Colonic mucosa (tissue), 4 donors: ENCODE results near the gene PWP1. TPM values are rescaled to one million over a fixed set of nuclear protein-coding genes. Genes with fewer than 3 reads are reported as not detected.

Source experiments
- DNase-seq: peaks from one replicate; pipeline ENCODE4 v3.0.0-alpha.2; 2020
- H3K27ac ChIP-seq: fragments of 200-600 bp; one replicate; pipeline ENCODE4 v1.8.0; 2021
- H3K27me3 ChIP-seq: fragments of 200-600 bp; one replicate; pipeline ENCODE4 v1.8.0; 2021
- H3K36me3 ChIP-seq: fragments of 200-600 bp; one replicate; pipeline ENCODE4 v1.8.0; 2021
- H3K4me1 ChIP-seq: fragments of 200-600 bp; one replicate; pipeline ENCODE4 v1.8.0; 2021; ENCODE audit warnings: mild to moderate bottlenecking
- H3K4me3 ChIP-seq: fragments of 200-600 bp; one replicate; pipeline ENCODE4 v1.8.0; 2021
- H3K9ac ChIP-seq, 2 donors: one replicate each; pipeline ENCODE4 v1.7.0; 2013; ENCODE audit warnings: control low read depth in 2 of 2, low read depth in 2 of 2, low read length in 2 of 2
- H3K9me3 ChIP-seq: fragments of 200-600 bp; one replicate; pipeline ENCODE4 v1.8.0; 2021
- intact Hi-C: fragments of 100-400 bp; cut with DNase I; formaldehyde crosslinking; loops from one replicate; pipeline ENCODE4 v1.14.1; 2022
- total RNA-seq, 2 donors: library from RNA; stranded (reverse); fragmentation: NEBNext Ultra II Directional in 1 of 2; extraction: Animal tissue kit (Norgen Biotek cat#: 25700) in 1 of 2; gene quantifications; one replicate each; pipeline ENCODE4 v1.2.1, GENCODE V29; 2021
- TF ChIP-seq, protein P1 (sequence below): fragments of 200-600 bp; IDR thresholded peaks from one replicate; pipeline ENCODE4 v1.8.0; 2022; ENCODE audit warnings: antibody characterized with exemption, mild to moderate bottlenecking
- donor health status: healthy.
- donor health status: DM: no; HTN: no; CAD: no.
- donor health status: DM: no; HTN: no; CAD: no.

Gene PWP1
- total RNA-seq, 2 donors from 2014 or later, result 19.7 to 23.8 TPM

DNA sequence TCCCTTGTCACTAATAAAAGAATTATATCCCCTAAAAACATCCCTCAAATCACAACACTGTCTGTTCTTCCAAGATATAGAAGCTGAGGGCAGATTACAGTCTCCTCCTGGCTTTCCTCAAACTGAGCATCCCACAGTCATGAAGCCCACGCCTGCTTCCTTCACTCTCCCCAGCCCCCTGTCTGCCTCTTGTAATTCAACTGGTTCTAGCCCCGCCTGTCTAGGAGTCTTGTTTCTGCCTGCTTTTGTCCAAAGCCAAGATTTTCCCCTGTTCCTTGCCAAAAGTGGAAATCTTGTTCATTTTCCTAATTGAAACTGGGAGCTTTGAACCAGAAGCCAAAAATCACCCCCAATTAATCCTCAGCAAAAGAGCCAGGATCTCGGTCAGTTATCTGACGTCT is 35.9 kb upstream of the PWP1 start:
- Histone ChIP-seq H3K9ac (no peak overlapping the region), H3K9me3 (no peaks in the 10 kb centered on the region), H3K36me3 (no peaks in the 10 kb centered on the region), H3K4me1 (no peaks in the 10 kb centered on the region), H3K4me3 (no peak overlapping the region), H3K27me3 (no peaks in the 10 kb centered on the region), H3K27ac (no peak overlapping the region)
- intact Hi-C loops, result no loop called here
- TF ChIP-seq, protein P1, sequence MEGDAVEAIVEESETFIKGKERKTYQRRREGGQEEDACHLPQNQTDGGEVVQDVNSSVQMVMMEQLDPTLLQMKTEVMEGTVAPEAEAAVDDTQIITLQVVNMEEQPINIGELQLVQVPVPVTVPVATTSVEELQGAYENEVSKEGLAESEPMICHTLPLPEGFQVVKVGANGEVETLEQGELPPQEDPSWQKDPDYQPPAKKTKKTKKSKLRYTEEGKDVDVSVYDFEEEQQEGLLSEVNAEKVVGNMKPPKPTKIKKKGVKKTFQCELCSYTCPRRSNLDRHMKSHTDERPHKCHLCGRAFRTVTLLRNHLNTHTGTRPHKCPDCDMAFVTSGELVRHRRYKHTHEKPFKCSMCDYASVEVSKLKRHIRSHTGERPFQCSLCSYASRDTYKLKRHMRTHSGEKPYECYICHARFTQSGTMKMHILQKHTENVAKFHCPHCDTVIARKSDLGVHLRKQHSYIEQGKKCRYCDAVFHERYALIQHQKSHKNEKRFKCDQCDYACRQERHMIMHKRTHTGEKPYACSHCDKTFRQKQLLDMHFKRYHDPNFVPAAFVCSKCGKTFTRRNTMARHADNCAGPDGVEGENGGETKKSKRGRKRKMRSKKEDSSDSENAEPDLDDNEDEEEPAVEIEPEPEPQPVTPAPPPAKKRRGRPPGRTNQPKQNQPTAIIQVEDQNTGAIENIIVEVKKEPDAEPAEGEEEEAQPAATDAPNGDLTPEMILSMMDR, result no peak
- DNase-seq, result no peak

DNA sequence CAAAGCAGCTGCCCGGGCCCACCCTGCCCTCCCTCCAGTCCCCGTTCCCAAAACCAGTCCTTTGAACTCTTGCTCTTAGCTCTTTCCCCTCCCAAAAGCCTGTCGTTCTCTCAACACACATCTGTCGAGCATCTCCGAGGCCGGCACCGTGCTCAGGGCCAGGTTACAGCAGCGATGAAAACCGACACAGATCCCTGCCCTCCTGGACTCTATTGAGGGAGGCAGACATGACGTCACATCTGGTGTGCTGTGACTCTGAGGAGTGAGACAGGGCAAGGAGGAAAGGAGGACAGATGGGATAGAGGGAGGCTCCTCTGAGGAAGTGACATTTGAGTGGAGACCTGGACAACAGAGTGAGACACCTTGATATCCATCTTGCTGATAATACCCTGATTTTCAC is 34.6 kb upstream of the PWP1 start:
- Histone ChIP-seq H3K27ac (no peak overlapping the region), H3K9me3 (no peaks in the 10 kb centered on the region), H3K9ac (no peak overlapping the region), H3K4me1 (no peaks in the 10 kb centered on the region), H3K4me3 (no peak overlapping the region), H3K36me3 (no peaks in the 10 kb centered on the region), H3K27me3 (no peaks in the 10 kb centered on the region)
- intact Hi-C loops, result no loop called here
- DNase-seq, result no peak
- TF ChIP-seq, protein P1, result no peak

DNA sequence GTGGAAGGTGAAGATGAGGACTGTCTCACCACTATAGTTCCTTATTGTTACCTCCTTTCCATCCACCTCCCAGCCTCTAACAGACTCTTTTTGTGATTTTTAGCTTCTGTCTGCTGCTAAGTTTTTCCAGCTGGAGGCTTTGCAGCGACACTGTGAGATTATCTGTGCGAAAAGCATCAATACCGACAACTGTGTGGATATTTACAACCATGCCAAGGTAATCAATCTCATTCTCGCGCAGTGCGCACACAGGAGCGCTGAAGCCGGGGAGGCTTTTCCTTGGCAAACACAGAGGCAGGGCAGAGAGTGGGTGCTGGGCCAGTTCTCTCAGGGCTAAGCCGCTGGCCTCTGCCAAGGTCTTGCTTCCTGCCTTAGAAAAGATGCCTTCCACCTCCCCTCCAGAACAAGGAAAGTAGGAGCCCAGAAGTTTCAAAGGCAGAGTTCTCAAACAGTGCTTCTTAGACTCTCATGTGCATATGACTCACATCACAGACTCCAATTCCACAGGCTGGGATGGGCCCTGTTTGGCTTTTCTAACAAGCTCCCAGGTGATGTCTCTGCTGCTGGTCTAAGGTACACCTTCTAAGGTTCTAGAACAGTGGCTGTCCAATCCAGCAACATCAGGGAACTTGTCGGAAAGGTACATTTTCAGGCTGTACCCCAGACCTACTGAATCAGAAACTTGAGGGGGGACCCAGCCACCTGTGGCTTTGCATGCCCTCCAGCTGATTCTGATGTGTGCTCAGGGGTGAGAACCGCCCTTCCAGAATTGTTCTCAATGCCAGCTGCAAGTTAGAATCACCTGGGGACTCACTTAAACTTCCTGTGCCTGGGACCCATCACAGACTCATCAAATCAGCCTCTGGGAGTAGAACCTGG is 33.8 kb upstream of the PWP1 start:
- Histone ChIP-seq H3K27ac (no peak overlapping the region), H3K36me3 (no peaks in the 10 kb centered on the region), H3K27me3 (no peaks in the 10 kb centered on the region), H3K4me3 (no peak overlapping the region), H3K9me3 (no peaks in the 10 kb centered on the region), H3K4me1 (no peaks in the 10 kb centered on the region), H3K9ac (no peak overlapping the region)
- intact Hi-C loops, result no loop called here
- DNase-seq, result no peak
- TF ChIP-seq, protein P1, result no peak

DNA sequence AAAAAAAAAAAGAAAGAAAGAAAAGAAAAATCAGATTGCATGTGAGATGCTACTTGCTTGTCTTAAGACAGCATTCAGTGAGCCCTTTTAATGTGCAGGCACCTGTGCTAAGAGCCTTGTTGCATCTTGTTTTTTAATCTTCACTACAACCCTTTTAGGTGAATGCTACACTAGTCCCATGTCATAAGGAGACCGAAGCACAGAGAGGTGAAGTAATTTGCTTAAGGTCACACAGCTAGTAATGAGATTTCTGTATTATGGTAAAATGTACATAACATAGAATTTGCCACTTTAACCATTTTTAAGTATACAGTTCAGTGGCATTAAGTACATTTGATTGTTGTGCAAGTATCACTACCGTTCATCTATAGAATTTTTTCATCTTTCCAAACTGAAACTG is 32.1 kb upstream of the PWP1 start:
- Histone ChIP-seq H3K36me3 (no peaks in the 10 kb centered on the region), H3K4me1 (no peaks in the 10 kb centered on the region), H3K27ac (no peak overlapping the region), H3K9ac (no peak overlapping the region), H3K4me3 (no peak overlapping the region), H3K9me3 (no peaks in the 10 kb centered on the region), H3K27me3 (no peaks in the 10 kb centered on the region)
- intact Hi-C loops, result no loop called here
- DNase-seq, result no peak
- TF ChIP-seq, protein P1, result no peak

DNA sequence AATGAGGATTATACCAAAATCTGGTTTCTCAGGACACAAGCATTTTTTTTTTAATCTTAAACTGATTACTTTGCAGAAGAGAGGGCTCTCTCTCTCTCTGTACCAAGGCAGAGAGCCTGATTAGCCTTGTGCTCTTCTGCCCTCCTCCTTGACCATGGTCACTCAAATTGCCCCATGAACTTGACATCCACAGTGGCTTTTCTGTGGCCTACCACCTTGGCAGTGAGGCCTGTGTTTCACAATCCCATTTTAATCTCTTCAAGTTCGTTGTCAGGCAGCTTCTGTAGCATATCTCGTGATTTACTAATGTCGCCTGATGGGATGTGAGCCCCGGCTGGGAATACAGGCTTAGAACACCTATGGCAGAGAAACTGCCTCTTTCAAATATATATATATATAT is 30.7 kb upstream of the PWP1 start:
- no peak overlapping the region for H3K4me3 ChIP-seq
- H3K9me3 ChIP-seq, result no peaks in the 10 kb centered on the region
- H3K4me1 ChIP-seq, result no peaks in the 10 kb centered on the region
- DNase-seq, result no peak
- no peak overlapping the region for H3K27ac ChIP-seq
- H3K9ac ChIP-seq, result no peak overlapping the region
- intact Hi-C loops, result no loop called here
- no peaks in the 10 kb centered on the region for H3K27me3 ChIP-seq
- TF ChIP-seq, protein P1, result no peak
- no peaks in the 10 kb centered on the region for H3K36me3 ChIP-seq
